ENCODE data around the gene KIF5A.
"Not testable (repeated sequence)": the region's sequence is repeated elsewhere in the genome, so short reads cannot be mapped to it uniquely, and the experiment has no call there.

KIF5A gene

DNA sequence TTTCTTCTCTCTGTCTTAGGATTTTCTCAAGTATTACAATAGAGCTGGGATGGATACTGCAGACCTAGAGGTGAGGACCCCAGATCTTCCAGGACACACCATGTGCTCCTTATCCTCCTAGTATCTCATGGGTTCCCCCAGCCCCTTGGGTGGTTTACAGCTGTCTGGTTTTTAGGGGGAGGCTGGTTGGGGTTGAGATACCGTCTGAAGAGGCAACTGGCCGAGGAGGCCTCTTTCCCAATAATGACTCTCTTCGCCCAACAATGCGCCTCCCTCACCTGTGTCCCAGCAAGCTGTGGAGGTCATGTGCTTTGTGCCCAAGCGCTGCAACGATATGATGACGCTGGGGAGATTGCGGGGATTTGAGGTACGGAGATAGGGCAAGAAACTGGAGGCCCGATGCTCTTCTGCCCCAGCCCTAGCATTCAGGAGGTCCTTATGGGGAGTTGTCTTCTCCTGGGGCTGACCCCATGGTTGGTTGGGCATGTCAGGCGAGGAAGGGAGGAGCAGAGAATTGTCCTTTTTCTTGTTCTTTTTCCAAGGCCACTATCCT, 65.2 kb downstream of the KIF5A start:
- TF ChIP-seq ESRRG (CRISPR knock-in tag; IDR thresholded peaks at IDR 0.05), result no peak
- no peak for TF ChIP-seq ARNTL (CRISPR knock-in tag; IDR thresholded peaks at IDR 0.05; ENCODE audit: borderline replicate concordance, low read depth)
- TF ChIP-seq ISL1 (CRISPR knock-in tag; IDR thresholded peaks at IDR 0.05), result no peak
- TF ChIP-seq SNAI2 (CRISPR knock-in tag; IDR thresholded peaks at IDR 0.05), result no peak
- TF ChIP-seq, protein P1, sequence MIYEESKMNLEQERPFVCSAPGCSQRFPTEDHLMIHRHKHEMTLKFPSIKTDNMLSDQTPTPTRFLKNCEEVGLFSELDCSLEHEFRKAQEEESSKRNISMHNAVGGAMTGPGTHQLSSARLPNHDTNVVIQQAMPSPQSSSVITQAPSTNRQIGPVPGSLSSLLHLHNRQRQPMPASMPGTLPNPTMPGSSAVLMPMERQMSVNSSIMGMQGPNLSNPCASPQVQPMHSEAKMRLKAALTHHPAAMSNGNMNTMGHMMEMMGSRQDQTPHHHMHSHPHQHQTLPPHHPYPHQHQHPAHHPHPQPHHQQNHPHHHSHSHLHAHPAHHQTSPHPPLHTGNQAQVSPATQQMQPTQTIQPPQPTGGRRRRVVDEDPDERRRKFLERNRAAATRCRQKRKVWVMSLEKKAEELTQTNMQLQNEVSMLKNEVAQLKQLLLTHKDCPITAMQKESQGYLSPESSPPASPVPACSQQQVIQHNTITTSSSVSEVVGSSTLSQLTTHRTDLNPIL (CRISPR knock-in tag; IDR thresholded peaks at IDR 0.05; ENCODE audit: low read depth), result no peak
- no peak for TF ChIP-seq BACH2 (CRISPR knock-in tag; IDR thresholded peaks at IDR 0.05; ENCODE audit: borderline replicate concordance)
- ATAC-seq, result no peak

DNA sequence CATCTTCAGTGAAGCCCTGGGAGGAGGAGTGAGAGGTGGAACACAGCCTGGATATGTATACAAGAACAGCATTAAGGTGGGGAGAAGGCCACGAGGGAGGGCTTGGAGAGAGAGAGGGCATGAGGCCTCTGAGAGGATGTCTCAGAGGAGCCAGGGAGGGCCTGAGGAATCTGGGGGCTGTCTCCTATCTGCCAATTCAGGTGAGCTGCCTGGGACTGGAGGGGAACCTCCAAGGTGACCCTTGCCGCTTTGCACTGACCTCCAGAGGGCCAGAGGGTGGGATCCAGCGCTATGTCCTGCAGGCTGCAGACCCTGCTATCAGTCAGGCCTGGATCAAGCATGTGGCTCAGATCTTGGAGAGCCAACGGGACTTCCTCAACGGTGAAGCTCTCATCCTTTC, 65.8 kb downstream of the KIF5A start:
- TF ChIP-seq RARB (CRISPR knock-in tag; IDR thresholded peaks at IDR 0.05), result no peak
- no peak for TF ChIP-seq ARNTL (CRISPR knock-in tag; IDR thresholded peaks at IDR 0.05; ENCODE audit: borderline replicate concordance, low read depth)
- TF ChIP-seq, protein P2, sequence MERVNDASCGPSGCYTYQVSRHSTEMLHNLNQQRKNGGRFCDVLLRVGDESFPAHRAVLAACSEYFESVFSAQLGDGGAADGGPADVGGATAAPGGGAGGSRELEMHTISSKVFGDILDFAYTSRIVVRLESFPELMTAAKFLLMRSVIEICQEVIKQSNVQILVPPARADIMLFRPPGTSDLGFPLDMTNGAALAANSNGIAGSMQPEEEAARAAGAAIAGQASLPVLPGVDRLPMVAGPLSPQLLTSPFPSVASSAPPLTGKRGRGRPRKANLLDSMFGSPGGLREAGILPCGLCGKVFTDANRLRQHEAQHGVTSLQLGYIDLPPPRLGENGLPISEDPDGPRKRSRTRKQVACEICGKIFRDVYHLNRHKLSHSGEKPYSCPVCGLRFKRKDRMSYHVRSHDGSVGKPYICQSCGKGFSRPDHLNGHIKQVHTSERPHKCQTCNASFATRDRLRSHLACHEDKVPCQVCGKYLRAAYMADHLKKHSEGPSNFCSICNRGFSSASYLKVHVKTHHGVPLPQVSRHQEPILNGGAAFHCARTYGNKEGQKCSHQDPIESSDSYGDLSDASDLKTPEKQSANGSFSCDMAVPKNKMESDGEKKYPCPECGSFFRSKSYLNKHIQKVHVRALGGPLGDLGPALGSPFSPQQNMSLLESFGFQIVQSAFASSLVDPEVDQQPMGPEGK (CRISPR knock-in tag; IDR thresholded peaks at IDR 0.05; ENCODE audit: borderline replicate concordance), result no peak
- TF ChIP-seq TOX (CRISPR knock-in tag; IDR thresholded peaks at IDR 0.05; ENCODE audit: borderline replicate concordance), result no peak
- no peak for TF ChIP-seq ZFP3 (CRISPR knock-in tag; IDR thresholded peaks at IDR 0.05)
- no peak for TF ChIP-seq OSR1 (CRISPR knock-in tag; IDR thresholded peaks at IDR 0.05)
- TF ChIP-seq ISL1 (CRISPR knock-in tag; IDR thresholded peaks at IDR 0.05), result no peak
- no peak for ATAC-seq

DNA sequence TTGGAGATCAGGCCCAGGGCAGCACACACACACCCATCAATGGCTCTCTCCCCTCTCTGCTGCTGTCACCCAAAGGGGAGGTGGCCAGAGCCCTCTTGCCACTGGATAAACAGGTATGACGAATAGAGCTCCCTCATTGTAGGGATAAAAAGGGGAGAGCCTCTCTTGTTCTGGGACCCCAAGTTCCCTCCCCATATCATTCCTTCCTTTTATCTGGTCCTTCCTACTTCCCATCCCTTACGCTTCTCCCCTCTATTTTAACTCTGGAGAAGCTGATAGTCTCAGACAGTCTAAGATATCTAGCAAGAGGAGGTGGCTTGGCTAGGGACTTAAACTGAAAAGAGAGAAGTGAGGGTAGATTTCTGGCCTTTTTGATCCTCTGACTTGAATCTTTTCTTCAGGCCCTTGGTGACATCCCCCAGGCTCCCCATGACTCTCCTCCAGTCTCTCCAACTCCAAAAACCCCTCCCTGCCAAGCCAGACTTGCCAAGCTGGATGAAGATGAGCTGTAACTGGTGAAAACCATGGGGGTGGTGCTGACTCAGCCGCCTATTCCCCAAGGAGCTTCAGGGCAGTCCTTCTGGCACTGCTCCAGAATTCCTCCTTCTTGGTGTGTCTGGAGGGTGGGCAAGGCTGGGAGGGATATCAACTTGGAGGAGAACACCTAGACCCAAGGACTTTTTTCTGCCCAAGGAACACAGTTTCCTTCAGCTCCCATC, 66.7 kb downstream of the KIF5A start:
- no peak for TF ChIP-seq GLIS3 (CRISPR knock-in tag; IDR thresholded peaks at IDR 0.05)
- TF ChIP-seq, protein P3, sequence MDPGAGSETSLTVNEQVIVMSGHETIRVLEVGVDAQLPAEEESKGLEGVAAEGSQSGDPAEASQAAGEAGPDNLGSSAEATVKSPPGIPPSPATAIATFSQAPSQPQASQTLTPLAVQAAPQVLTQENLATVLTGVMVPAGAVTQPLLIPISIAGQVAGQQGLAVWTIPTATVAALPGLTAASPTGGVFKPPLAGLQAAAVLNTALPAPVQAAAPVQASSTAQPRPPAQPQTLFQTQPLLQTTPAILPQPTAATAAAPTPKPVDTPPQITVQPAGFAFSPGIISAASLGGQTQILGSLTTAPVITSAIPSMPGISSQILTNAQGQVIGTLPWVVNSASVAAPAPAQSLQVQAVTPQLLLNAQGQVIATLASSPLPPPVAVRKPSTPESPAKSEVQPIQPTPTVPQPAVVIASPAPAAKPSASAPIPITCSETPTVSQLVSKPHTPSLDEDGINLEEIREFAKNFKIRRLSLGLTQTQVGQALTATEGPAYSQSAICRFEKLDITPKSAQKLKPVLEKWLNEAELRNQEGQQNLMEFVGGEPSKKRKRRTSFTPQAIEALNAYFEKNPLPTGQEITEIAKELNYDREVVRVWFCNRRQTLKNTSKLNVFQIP (CRISPR knock-in tag; IDR thresholded peaks at IDR 0.05; ENCODE audit: borderline replicate concordance, low read depth), result no peak
- ATAC-seq, result no peak

DNA sequence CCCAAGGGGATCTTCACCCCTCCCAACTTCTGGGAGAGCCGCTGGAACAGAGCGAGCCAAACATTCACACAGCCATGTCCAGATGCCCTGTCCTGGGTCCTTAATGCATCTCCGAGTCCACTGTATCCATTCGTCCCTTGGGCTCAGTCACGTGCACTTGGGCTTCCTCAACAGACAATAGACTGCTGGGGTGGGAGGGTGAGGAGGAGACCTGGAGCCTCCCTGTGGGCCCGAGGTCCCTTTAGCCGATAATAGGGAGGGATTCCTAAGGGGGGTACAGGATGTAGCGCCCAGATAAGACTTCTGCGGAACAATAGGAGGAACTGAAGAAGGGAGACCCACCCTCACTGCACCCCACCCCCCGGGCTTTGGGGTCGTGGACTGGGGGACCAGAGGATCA, 68.1 kb downstream of the KIF5A start:
- no peak for ATAC-seq

DNA sequence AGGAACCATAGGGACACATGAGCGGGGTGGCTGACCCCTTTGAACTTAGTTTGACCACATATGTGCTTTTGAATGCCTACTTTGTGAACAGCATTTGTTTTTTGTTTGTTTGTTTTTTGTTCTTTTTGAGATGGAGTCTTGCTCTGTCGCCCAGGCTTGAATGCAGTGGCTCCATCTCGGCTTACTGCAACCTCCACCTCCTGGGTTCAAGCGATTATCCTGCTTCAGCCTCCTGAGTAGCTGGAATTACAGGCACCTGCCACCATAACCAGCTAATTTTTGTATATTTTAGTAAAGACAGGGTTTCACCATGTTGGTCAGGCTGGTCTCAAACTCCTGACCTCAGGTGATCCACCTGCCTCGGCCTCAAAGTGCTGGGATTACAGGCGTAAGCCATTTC, 68.6 kb downstream of the KIF5A start:
- not testable (repeated sequence) for ATAC-seq

More for the DNA sequence above, 68.1 kb downstream of the KIF5A start:
- TF ChIP-seq ZFP3 (CRISPR knock-in tag; IDR thresholded peaks at IDR 0.05), result no peak
- TF ChIP-seq ZNF8 (CRISPR knock-in tag; IDR thresholded peaks at IDR 0.05), result no peak

DNA sequence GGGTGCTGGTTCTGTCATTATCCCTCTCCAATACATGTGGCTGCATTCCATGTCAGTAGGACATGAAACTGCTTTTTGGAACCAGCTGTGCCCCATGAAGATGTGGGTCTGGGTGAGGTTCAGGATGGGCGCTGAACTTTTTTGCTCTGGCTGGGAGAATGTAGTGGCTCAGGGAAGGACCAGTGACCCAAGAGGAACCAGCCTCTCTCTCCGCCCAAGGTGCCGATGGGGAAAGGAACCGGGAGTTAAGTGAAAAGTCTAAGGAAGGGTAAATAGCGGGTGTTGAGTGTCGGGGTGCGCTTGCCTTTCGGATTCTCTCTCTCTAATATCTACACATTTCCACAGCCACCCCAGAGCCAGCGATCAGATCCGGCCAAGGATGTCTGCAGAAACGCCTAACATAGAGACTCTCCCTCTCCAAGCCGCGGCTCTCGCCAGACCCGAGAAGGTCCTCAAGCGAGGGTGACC, 69.2 kb downstream of the KIF5A start:
- ATAC-seq, result no peak
- TF ChIP-seq, protein P4, sequence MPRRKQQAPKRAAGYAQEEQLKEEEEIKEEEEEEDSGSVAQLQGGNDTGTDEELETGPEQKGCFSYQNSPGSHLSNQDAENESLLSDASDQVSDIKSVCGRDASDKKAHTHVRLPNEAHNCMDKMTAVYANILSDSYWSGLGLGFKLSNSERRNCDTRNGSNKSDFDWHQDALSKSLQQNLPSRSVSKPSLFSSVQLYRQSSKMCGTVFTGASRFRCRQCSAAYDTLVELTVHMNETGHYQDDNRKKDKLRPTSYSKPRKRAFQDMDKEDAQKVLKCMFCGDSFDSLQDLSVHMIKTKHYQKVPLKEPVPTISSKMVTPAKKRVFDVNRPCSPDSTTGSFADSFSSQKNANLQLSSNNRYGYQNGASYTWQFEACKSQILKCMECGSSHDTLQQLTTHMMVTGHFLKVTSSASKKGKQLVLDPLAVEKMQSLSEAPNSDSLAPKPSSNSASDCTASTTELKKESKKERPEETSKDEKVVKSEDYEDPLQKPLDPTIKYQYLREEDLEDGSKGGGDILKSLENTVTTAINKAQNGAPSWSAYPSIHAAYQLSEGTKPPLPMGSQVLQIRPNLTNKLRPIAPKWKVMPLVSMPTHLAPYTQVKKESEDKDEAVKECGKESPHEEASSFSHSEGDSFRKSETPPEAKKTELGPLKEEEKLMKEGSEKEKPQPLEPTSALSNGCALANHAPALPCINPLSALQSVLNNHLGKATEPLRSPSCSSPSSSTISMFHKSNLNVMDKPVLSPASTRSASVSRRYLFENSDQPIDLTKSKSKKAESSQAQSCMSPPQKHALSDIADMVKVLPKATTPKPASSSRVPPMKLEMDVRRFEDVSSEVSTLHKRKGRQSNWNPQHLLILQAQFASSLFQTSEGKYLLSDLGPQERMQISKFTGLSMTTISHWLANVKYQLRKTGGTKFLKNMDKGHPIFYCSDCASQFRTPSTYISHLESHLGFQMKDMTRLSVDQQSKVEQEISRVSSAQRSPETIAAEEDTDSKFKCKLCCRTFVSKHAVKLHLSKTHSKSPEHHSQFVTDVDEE (CRISPR knock-in tag; IDR thresholded peaks at IDR 0.05), result no peak
- TF ChIP-seq ZFP30 (CRISPR knock-in tag; IDR thresholded peaks at IDR 0.05), result no peak
- TF ChIP-seq BACH2 (CRISPR knock-in tag; IDR thresholded peaks at IDR 0.05; ENCODE audit: borderline replicate concordance), result no peak
- TF ChIP-seq OSR1 (CRISPR knock-in tag; IDR thresholded peaks at IDR 0.05), result no peak
- TF ChIP-seq TCF4 (CRISPR knock-in tag; IDR thresholded peaks at IDR 0.05; ENCODE audit: borderline replicate concordance), result no peak
- TF ChIP-seq, protein P2 (CRISPR knock-in tag; IDR thresholded peaks at IDR 0.05; ENCODE audit: borderline replicate concordance), result no peak
- TF ChIP-seq ZNF565 (CRISPR knock-in tag; conservative IDR thresholded peaks at IDR 0.05; ENCODE audit: low read depth), result no peak
- TF ChIP-seq, protein P3 (CRISPR knock-in tag; IDR thresholded peaks at IDR 0.05; ENCODE audit: borderline replicate concordance, low read depth), result no peak
- TF ChIP-seq, protein P1 (CRISPR knock-in tag; IDR thresholded peaks at IDR 0.05; ENCODE audit: low read depth), result no peak

Measured in SK-N-SH treated with all-trans-retinoic acid at 6 μM for 48 hours (cell line).